BLaER1 (cell line): ENCODE measurements around the gene AAMP.

Experiments used
- H3K27ac ChIP-seq: shearing (Covaris generic); formaldehyde crosslinking; 2 replicates; pipeline ENCODE4 v1.8.1; 2022
- H3K27me3 ChIP-seq: shearing (Covaris generic); formaldehyde crosslinking; 2 replicates; pipeline ENCODE4 v1.8.1; 2022
- H3K36me3 ChIP-seq: shearing (Covaris generic); formaldehyde crosslinking; 2 replicates; pipeline ENCODE4 v1.8.1; 2022
- H3K4me1 ChIP-seq: shearing (Covaris generic); formaldehyde crosslinking; 2 replicates; pipeline ENCODE4 v1.8.1; 2022
- H3K4me2 ChIP-seq: shearing (Covaris generic); formaldehyde crosslinking; 2 replicates; pipeline ENCODE4 v1.8.1; 2022
- H3K4me3 ChIP-seq: shearing (Covaris generic); formaldehyde crosslinking; 2 replicates; pipeline ENCODE4 v1.8.1; 2022
- H3K9ac ChIP-seq: shearing (Covaris generic); formaldehyde crosslinking; 2 replicates; pipeline ENCODE4 v1.8.1; 2022
- H3K9me3 ChIP-seq: shearing (Covaris generic); formaldehyde crosslinking; 2 replicates; pipeline ENCODE4 v1.8.1; 2022
- H4K20me1 ChIP-seq: shearing (Covaris generic); formaldehyde crosslinking; 2 replicates; pipeline ENCODE4 v1.8.1; 2022
- Cebpa-rat ChIP-seq: shearing (Covaris generic); IDR thresholded peaks from 2 replicates; pipeline ENCODE4 v1.8.1; 2022

Gene AAMP

GRCh38 chr2:218217360-218218267 is 52.3 kb downstream of the AAMP start:
- Histone ChIP-seq H3K4me2 (peak overlapping the region; percentile 94), H3K4me3 (peak overlapping the region; percentile 97), H3K36me3 (peaks cover 19% of the 10 kb centered on the region; the same call in 1 of the 2 replicates), H3K27ac (peak overlapping the region; percentile 92), H3K9ac (peak overlapping the region; percentile 96), H3K27me3 (no peaks in the 10 kb centered on the region), H4K20me1 (peaks cover 52% of the 10 kb centered on the region), H3K9me3 (no peaks in the 10 kb centered on the region), H3K4me1 (peaks cover 55% of the 10 kb centered on the region)
- TF ChIP-seq Cebpa-rat: no peak

GRCh38 chr2:218216674-218217359 is 53.1 kb downstream of the AAMP start, which contains the start of gene ARPC2:
Gene ARPC2, plus strand, starts transcription at chr2:218217189. Its CDS starts 282 bp downstream, at chr2:218217471.
- Histone ChIP-seq H3K36me3 (peaks cover 11% of the 10 kb centered on the region; the same call in 1 of the 2 replicates), H3K4me3 (peak within 1 kb of the TSS; percentile 97), H3K4me1 (peaks cover 47% of the 10 kb centered on the region), H3K4me2 (peak within 1 kb of the TSS; percentile 94), H4K20me1 (peaks cover 44% of the 10 kb centered on the region), H3K27me3 (no peaks in the 10 kb centered on the region), H3K9ac (peak within 1 kb of the TSS; percentile 96), H3K27ac (peak within 1 kb of the TSS; percentile 92), H3K9me3 (no peaks in the 10 kb centered on the region)
- TF ChIP-seq Cebpa-rat: no peak

GRCh38 chr2:218216336-218216673 is 53.6 kb downstream of the AAMP start:
- peaks cover 42% of the 10 kb centered on the region for H3K4me1 ChIP-seq
- no peak for TF ChIP-seq Cebpa-rat

More at GRCh38 chr2:218216336-218216673, 53.6 kb downstream of the AAMP start:
- Histone ChIP-seq H3K4me2 (peak overlapping the region; percentile 68), H3K27ac (peak overlapping the region; percentile 92), H3K9me3 (no peaks in the 10 kb centered on the region), H3K4me3 (peak overlapping the region; percentile 97), H4K20me1 (peaks cover 39% of the 10 kb centered on the region), H3K9ac (peak overlapping the region; percentile 96), H3K27me3 (no peaks in the 10 kb centered on the region), H3K36me3 (peaks cover 6% of the 10 kb centered on the region; the same call in 1 of the 2 replicates)
